Lung microvascular endothelial cell (primary cell): Measurements from ENCODE around the gene MYDGF. TPM values are rescaled to one million over a fixed set of nuclear protein-coding genes. Genes with fewer than 3 reads are reported as not detected.

ENCODE experiments used
- DNase-seq, 2 donors: peaks; one replicate each; pipeline versions ENCODE4 v3.0.0 to v3.0.0-alpha.2; 2010; ENCODE audit warnings: low read depth in 2 of 2
- total RNA-seq: library from RNA; depleted of rRNA; stranded (reverse); fragments of >200 nt; gene quantifications from 2 replicates; pipeline ENCODE4 v1.2.1, GENCODE V29; 2014

MYDGF gene
- total RNA-seq, 1 donor from 2014 or later = 149 TPM

- peak; percentile 61 to 71 for DNase-seq
These were observed 7.0 kb upstream of the MYDGF start for GRCh38 chr19:4676955-4677731.

GRCh38 chr19:4675346-4675745 lies 5.2 kb upstream of the MYDGF start:
- no peak for DNase-seq

- no peak for DNase-seq
These were observed 3.6 kb upstream of the MYDGF start for GRCh38 chr19:4673726-4674125.

- no peak for DNase-seq
These were observed 3.1 kb upstream of the MYDGF start for GRCh38 chr19:4673216-4673615.

GRCh38 chr19:4671185-4671851 lies 1.2 kb upstream of the MYDGF start:
- no peak for DNase-seq

- no peak for DNase-seq
These were observed 5.5 kb downstream of the MYDGF start for GRCh38 chr19:4664642-4665041.

- no peak for DNase-seq
These were observed 7.3 kb downstream of the MYDGF start for GRCh38 chr19:4662812-4663211.

GRCh38 chr19:4662020-4662695 lies 8.0 kb downstream of the MYDGF start:
- no peak for DNase-seq

- no peak for DNase-seq
These were observed 9.1 kb downstream of the MYDGF start for GRCh38 chr19:4660993-4661392.

GRCh38 chr19:4660181-4660791 lies 9.9 kb downstream of the MYDGF start:
- peak; percentile 52 to 70 for DNase-seq

- DNase-seq = no peak
These were observed 12.3 kb downstream of the MYDGF start for GRCh38 chr19:4657835-4658234.

- DNase-seq = no peak
These were observed 12.9 kb downstream of the MYDGF start for GRCh38 chr19:4657262-4657661.

GRCh38 chr19:4656102-4656501 lies 14.0 kb downstream of the MYDGF start:
- DNase-seq = no peak

- DNase-seq = no peak
These were observed 15.4 kb downstream of the MYDGF start for GRCh38 chr19:4654437-4655361.

- no peak for DNase-seq
These were observed 16.2 kb downstream of the MYDGF start for GRCh38 chr19:4653793-4654436.

GRCh38 chr19:4652075-4652474 lies 18.1 kb downstream of the MYDGF start:
- no peak for DNase-seq

GRCh38 chr19:4650159-4650558 lies 20.0 kb downstream of the MYDGF start:
- no peak for DNase-seq

GRCh38 chr19:4649392-4650047 lies 20.6 kb downstream of the MYDGF start:
- no peak for DNase-seq

- peak; percentile 91 to 95 for DNase-seq
These were observed 22.2 kb downstream of the MYDGF start for GRCh38 chr19:4647676-4648644.
